NCI-H1048 (cell line): ENCODE results near the gene IFNA6.

Experiments used
- DNase-seq: peaks from one replicate; lab custom pipeline; 2025; lab: John Stamatoyannopoulos, UW

Gene IFNA6

DNA sequence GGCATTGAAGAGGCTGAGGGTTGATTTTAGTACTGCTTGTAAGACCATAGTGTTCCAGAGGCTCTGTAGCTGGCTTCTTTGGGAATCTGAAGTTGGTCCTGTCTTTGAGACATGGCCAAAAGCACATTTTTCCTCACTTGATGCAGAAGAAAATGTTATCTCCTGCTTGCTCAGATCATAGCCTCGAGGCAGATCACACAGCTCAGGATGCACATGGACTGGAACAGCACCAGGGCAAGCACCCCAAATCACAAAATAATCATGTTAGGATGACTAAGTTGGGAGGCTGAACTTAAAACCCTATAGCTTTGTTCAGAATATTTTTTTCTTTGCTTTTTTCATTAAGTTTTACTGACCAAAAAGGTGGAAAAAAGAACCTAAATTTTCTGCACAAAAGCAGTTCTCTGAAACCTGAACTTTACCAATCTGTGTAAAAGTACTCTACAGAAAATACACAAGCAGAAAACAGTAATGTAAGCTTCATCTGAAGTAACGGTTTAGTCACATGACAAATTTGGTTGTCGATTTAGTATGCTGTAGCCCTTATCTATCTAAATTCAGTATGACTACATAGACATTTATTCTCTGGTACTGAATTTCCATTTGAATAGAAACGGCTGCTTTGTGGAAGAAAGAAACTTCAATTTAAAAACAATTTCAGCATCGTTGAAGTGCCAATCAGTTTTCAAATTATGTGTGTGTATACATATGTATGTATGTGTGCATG, 18.8 kb downstream of the IFNA6 start:
- DNase-seq = no peak

DNA sequence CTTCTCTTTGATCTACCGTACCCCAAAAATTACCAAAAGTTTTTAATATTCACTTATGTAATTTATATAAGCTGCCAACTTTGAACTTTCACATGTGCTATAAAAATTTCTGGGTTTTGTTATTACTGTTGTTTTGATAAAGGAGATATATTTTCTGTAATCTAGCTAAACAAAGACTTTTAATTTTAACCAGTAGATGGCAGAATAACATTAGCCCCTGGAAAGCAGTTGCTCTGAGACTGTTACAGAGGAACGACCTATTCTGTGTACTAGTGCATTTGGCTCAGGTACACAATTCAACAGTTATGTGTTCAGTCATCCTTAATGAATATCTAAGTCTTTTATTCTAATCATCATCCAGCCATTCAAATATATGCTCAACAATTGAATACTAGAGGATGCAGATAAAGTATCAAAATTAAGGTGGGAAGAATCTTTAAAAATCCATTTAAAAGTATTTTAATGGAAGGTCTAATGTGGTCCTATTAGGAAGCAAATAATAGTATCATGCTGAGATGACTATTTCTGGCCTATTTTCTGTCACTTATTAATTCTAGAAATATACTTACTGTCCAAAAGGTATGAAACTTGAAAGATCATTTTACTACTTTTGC, 24.1 kb downstream of the IFNA6 start:
- DNase-seq = no peak

- no peak for DNase-seq
Measured at GRCh38 chr9:21324047-21324446, 26.6 kb downstream of the IFNA6 start.

- no peak for DNase-seq
Measured at GRCh38 chr9:21322911-21323461, 27.7 kb downstream of the IFNA6 start.

DNA sequence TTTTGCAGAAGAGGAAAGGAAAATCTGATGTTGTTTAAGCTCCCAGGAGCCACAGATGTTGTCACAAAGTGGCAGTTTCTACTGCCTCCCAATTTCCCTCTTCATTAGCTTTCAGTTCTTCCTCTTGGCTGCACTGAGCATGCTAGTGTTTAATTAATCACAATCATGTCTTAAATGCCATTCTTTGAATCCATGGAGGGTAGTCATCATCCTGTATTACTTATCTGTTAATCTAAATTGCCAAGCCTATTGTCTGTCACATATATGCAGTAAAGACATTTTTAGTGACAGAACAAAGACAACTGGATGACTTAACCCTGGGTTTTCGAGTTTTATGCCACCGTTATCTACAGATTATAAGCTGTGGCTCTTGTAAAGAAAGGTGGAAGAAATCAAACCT, 30.2 kb downstream of the IFNA6 start:
- DNase-seq = no peak

DNA sequence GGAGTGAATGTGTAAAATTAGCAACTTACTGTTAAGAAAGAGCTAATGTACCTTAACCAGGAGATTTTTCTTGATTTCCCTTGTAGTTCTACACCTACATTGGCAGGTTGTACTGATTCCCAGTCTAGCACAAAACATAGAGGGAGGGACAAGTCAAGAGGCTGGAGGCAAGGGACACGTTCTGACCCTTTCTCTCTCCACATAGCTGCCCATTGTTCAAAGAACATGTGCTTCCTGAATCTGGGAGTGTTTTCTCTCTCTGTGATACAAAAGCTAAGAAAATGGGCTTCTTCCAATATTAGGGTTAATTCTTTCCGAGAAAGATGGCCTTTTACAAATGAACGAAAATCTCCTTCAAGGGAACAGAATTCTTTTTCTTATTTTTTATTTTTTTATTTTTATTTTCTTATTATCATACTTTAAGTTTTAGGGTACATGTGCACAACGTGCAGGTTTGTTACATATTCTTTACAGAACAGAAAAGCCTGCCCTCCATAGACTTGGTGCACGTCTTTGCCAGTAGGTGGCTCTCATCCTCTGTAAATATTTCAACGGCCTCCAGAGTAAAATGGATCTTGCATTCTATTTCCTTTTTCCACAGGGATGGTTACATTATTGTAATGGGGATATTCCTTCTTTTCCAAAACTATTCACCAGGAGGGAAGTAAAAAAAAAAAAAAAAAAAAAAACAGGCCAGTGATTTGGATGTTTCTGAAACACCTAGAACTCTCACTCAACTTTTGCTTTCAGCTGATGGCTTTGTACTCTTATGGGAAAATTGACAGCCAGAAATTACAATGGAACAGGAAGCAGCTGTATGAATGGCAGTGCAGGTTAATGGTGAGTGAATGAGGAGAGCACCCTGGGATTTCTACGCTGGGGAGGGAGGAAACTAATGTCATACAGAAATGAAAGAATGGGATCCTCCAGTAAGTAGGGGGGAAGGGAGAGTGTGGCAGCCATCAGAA, 32.4 kb downstream of the IFNA6 start:
- DNase-seq = no peak

- no peak for DNase-seq
Measured at GRCh38 chr9:21316860-21317259, 33.8 kb downstream of the IFNA6 start.

DNA sequence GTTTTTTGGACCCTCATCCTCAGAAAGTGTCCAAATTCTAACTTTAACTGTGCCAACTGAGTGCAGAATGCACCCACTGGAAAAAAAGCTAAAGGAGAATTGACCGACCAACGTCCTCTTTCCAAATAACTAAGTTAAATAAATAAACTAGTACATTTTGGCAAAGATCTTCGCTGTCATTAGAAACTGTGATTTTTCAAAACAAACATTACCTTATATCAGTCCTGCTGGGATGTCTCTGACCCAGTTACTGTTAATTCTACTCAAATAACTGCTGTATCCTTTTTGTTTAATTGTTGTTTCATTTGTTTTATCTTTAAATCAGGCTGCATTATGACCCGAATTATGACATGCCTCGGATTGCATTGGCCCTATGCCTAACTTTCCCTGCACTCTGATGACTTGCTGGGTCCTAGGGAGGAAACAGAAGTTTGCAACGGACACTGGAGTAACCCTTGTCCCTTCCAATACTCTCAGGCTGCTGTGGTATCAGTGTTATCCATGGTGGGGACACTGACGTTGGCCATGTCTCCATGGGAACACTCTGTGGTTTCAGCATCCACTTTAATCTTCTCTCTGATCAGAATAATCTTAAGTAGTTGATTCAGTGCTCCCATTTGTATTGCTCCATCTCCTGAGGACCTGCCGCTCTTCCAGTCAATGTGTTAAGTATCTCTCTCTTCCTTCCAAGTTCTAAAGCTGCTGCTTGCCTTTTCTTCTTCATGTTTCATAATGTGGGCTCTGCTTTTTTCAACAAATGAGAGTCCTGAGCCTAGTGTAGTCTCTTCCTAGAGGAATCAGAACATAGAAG, 34.5 kb downstream of the IFNA6 start:
- no peak for DNase-seq

DNA sequence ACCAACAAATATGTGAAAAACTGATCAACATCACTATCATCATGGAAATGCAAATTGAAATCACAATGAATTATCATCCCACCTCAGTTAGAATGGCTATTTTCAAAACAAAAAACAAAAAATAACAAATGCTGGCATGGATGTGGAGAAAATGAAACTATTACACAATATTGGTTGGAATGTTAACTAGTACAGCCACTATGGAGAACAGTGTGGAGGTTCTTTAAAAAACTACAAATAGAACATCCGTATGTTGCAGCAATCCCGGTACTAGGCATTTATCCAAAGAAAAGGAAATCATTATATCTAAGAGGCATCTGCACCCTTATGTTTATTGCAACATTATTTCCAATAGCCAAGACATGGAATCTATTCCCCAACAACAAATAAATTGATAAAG, 36.5 kb downstream of the IFNA6 start:
- no peak for DNase-seq

- DNase-seq = no peak
Measured at GRCh38 chr9:21311889-21312288, 38.8 kb downstream of the IFNA6 start.

- no peak for DNase-seq
Measured at GRCh38 chr9:21305213-21305612, 45.5 kb downstream of the IFNA6 start, which contains the start of gene IFNA5. TSS of gene IFNA5 (minus strand) at chr9:21305313. CDS start at chr9:21305256, 57 bp downstream.
